ENCODE results near the gene SFXN3.

The SFXN3 gene

GRCh38 chr10:101060951-101061623, 30.1 kb downstream of the SFXN3 start:
- peak; percentile 82 to 86 for DNase-seq

- no peak for DNase-seq
Measured at GRCh38 chr10:101061624-101062231, 30.7 kb downstream of the SFXN3 start, which contains the start of gene KAZALD1. KAZALD1 (plus strand) TSS chr10:101061989; CDS start chr10:101062593, 604 bp downstream.

- no peak for DNase-seq
Measured at GRCh38 chr10:101062232-101063049, 31.4 kb downstream of the SFXN3 start.

- no peak for DNase-seq
Measured at GRCh38 chr10:101063050-101063525, 32.1 kb downstream of the SFXN3 start.

- DNase-seq: no peak
Measured at GRCh38 chr10:101063548-101064414, 32.7 kb downstream of the SFXN3 start.

- no peak for DNase-seq
Measured at GRCh38 chr10:101064415-101065030, 33.5 kb downstream of the SFXN3 start.

GRCh38 chr10:101065481-101066145, 34.6 kb downstream of the SFXN3 start:
- no peak for DNase-seq

GRCh38 chr10:101066146-101066895, 35.3 kb downstream of the SFXN3 start:
- DNase-seq: peak in 1 of 2 experiments; percentile 20

- DNase-seq: no peak
Measured at GRCh38 chr10:101066896-101067355, 35.9 kb downstream of the SFXN3 start.

- DNase-seq: peak; percentile 60 to 68
Measured at GRCh38 chr10:101067356-101068083, 36.5 kb downstream of the SFXN3 start.

GRCh38 chr10:101069441-101069840, 38.4 kb downstream of the SFXN3 start:
- DNase-seq: no peak

GRCh38 chr10:101070098-101070497, 39.1 kb downstream of the SFXN3 start:
- no peak for DNase-seq

- DNase-seq: no peak
Measured at GRCh38 chr10:101071267-101071884, 40.3 kb downstream of the SFXN3 start.

- no peak for DNase-seq
Measured at GRCh38 chr10:101071885-101072433, 40.9 kb downstream of the SFXN3 start.

GRCh38 chr10:101072923-101073322, 41.9 kb downstream of the SFXN3 start:
- no peak for DNase-seq

- DNase-seq: no peak
Measured at GRCh38 chr10:101073631-101074030, 42.6 kb downstream of the SFXN3 start.

GRCh38 chr10:101075775-101076174, 44.7 kb downstream of the SFXN3 start:
- DNase-seq: no peak

- DNase-seq: no peak
Measured at GRCh38 chr10:101076630-101077029, 45.6 kb downstream of the SFXN3 start.

GRCh38 chr10:101079874-101080273, 48.8 kb downstream of the SFXN3 start:
- DNase-seq: no peak

All from NCI-H187 (cell line).